H1 (cell line): ENCODE results near the gene PPP2R3A. TPM values are rescaled to one million over a fixed set of nuclear protein-coding genes. Genes with fewer than 3 reads are reported as not detected.

Experiments
- CTCF ChIA-PET: fragments of 300-600 bp; sonication (Branson Sonifier 250); formaldehyde crosslinking; loops from one replicate; lab custom pipeline; 2021; ENCODE audit not compliant: partially characterized antibody; lab: Charles Lee
- POLR2A ChIA-PET: fragments of 300-600 bp; sonication (Branson Sonifier 250); formaldehyde crosslinking; loops from one replicate; lab custom pipeline; 2021; ENCODE audit warnings: inconsistent platforms; ENCODE audit not compliant: partially characterized antibody; lab: Charles Lee
- DNase-seq, 2 experiments: peaks; one replicate each; pipeline versions ENCODE4 v3.0.0 to v3.0.0-alpha.2; 2010 to 2022; ENCODE audit warnings: low spot score in 2 of 2, low read depth in 1 of 2, mixed read lengths in 1 of 2
- FAIRE-seq: peaks from 2 replicates; lab custom pipeline; 2011; peaks lifted over from hg19 to GRCh38; lab: Jason Lieb, UNC
- H2AFZ ChIP-seq: 2 replicates; pipeline ENCODE4 v1.8.1; 2012; ENCODE audit warnings: low read length, inconsistent platforms
- H2AK5ac ChIP-seq: 2 replicates; pipeline ENCODE4 v1.6.1; 2013; ENCODE audit warnings: low read depth, low read length
- H2BK120ac ChIP-seq: replicated peaks from 2 replicates; pipeline ENCODE3; 2013; ENCODE audit warnings: low read depth, low read length, inconsistent platforms
- H2BK12ac ChIP-seq: 2 replicates; pipeline ENCODE4 v1.6.1; 2013; ENCODE audit warnings: low read depth, low read length
- H2BK15ac ChIP-seq: 2 replicates; pipeline ENCODE4 v1.6.1; 2013; ENCODE audit warnings: low read length
- H2BK20ac ChIP-seq: 2 replicates; pipeline ENCODE4 v1.6.1; 2013; ENCODE audit warnings: low read length
- H2BK5ac ChIP-seq: 2 replicates; pipeline ENCODE4 v1.6.1; 2013; ENCODE audit warnings: low read depth, low read length
- H3K14ac ChIP-seq: 2 replicates; pipeline ENCODE4 v1.6.1; 2013; ENCODE audit warnings: inconsistent platforms; ENCODE audit not compliant: insufficient read length
- H3K18ac ChIP-seq: 2 replicates; pipeline ENCODE4 v1.6.1; 2013; ENCODE audit warnings: low read length; ENCODE audit errors: extremely low read depth
- H3K23ac ChIP-seq: 2 replicates; pipeline ENCODE4 v1.6.1; 2013; ENCODE audit warnings: inconsistent platforms; ENCODE audit not compliant: insufficient read length
- H3K23me2 ChIP-seq: 2 replicates; pipeline ENCODE4 v1.6.1; 2013; ENCODE audit warnings: low read depth, low read length
- H3K27ac ChIP-seq: 2 replicates; pipeline ENCODE4 v1.6.1; 2011; ENCODE audit warnings: low read depth, low read length, inconsistent platforms
- H3K27me3 ChIP-seq, 4 experiments: replicated peaks in 1 of 4; 1 replicate in 1 of 4; 2 replicates in 3 of 4; pipeline versions ENCODE4 v1.6.1 to v1.8.1; 2011 to 2013; ENCODE audit warnings: low read length in 3 of 4, mild to moderate bottlenecking in 3 of 4, inconsistent platforms in 2 of 4, mixed read lengths in 2 of 4, moderate library complexity in 1 of 4; ENCODE audit not compliant: control insufficient read depth in 3 of 4, insufficient read depth in 3 of 4; ENCODE audit errors: extremely low read depth in 1 of 4
- H3K36me3 ChIP-seq, 4 experiments: 2 replicates each; pipeline versions ENCODE4 v1.6.1 to v1.8.1; 2011 to 2013; ENCODE audit warnings: mild to moderate bottlenecking in 4 of 4, low read length in 3 of 4, moderate library complexity in 2 of 4, control low read depth in 1 of 4, inconsistent platforms in 1 of 4; ENCODE audit not compliant: insufficient read depth in 4 of 4, control insufficient read depth in 2 of 4
- H3K4ac ChIP-seq: replicated peaks from 2 replicates; pipeline ENCODE3; 2013; ENCODE audit warnings: low read length, low read depth, mixed read lengths, inconsistent platforms; ENCODE audit not compliant: insufficient read length
- H3K4me1 ChIP-seq, 4 experiments: replicated peaks in 1 of 4; 1 replicate in 1 of 4; 2 replicates in 3 of 4; pipeline versions ENCODE4 v1.6.1 to v1.8.1; 2011 to 2013; ENCODE audit warnings: low read length in 3 of 4, inconsistent platforms in 2 of 4, mixed read lengths in 1 of 4; ENCODE audit not compliant: insufficient read depth in 4 of 4, control insufficient read depth in 3 of 4
- H3K4me2 ChIP-seq, 2 experiments: 2 replicates each; pipeline versions ENCODE4 v1.6.1 to v1.8.1; 2011 to 2013; ENCODE audit warnings: low read depth in 2 of 2, low read length in 2 of 2, control low read depth in 1 of 2, inconsistent platforms in 1 of 2, mild to moderate bottlenecking in 1 of 2; ENCODE audit not compliant: insufficient read depth in 1 of 2
- H3K4me3 ChIP-seq, 4 experiments: fragments of 200-600, 300-600 bp in 1 of 4; sonication (generic), shearing (Covaris generic), sonication (Bioruptor Twin) in 1 of 4; 2 replicates each; pipeline versions ENCODE4 v1.5.1 to v1.8.1; 2011 to 2016; ENCODE audit warnings: low read length in 4 of 4, low read depth in 3 of 4, control low read depth in 2 of 4, inconsistent platforms in 2 of 4, mild to moderate bottlenecking in 2 of 4, mixed read lengths in 1 of 4, moderate library complexity in 1 of 4; ENCODE audit not compliant: insufficient read depth in 2 of 4; ENCODE audit errors: extremely low read depth in 1 of 4
- H3K56ac ChIP-seq: replicated peaks from 2 replicates; pipeline ENCODE3; 2013; ENCODE audit warnings: low read depth, mild to moderate bottlenecking, mixed read lengths, low read length, inconsistent platforms; ENCODE audit not compliant: insufficient read length
- H3K79me1 ChIP-seq: 2 replicates; pipeline ENCODE4 v1.6.1; 2013; ENCODE audit warnings: low read depth, low read length, control low read depth
- H3K79me2 ChIP-seq, 2 experiments: 2 replicates each; pipeline versions ENCODE4 v1.6.1 to v1.8.1; 2012 to 2013; ENCODE audit warnings: low read length in 2 of 2, mild to moderate bottlenecking in 2 of 2, inconsistent platforms in 1 of 2; ENCODE audit not compliant: insufficient read depth in 2 of 2, control insufficient read depth in 1 of 2
- H3K9ac ChIP-seq, 4 experiments: replicated peaks in 1 of 4; 1 replicate in 1 of 4; 2 replicates in 3 of 4; pipeline versions ENCODE4 v1.6.1 to v1.8.1; 2011 to 2013; ENCODE audit warnings: low read depth in 3 of 4, low read length in 3 of 4, control low read depth in 2 of 4, mild to moderate bottlenecking in 2 of 4, moderate library complexity in 2 of 4, inconsistent platforms in 1 of 4; ENCODE audit errors: extremely low read depth in 1 of 4
- H3K9me3 ChIP-seq, 2 experiments: 2 replicates each; pipeline versions ENCODE4 v1.6.1 to v1.8.1; 2012 to 2013; ENCODE audit warnings: mild to moderate bottlenecking in 2 of 2, moderate library complexity in 2 of 2, control low read depth in 1 of 2, inconsistent platforms in 1 of 2, low read depth in 1 of 2, low read length in 1 of 2, mixed read lengths in 1 of 2; ENCODE audit not compliant: insufficient read depth in 2 of 2
- H4K20me1 ChIP-seq, 2 experiments: replicated peaks in 1 of 2; 2 replicates each; pipeline versions ENCODE3 to v1.8.1; 2011 to 2013; ENCODE audit warnings: inconsistent platforms in 2 of 2, low read length in 2 of 2, mild to moderate bottlenecking in 1 of 2; ENCODE audit not compliant: insufficient read depth in 2 of 2, control insufficient read depth in 1 of 2
- H4K5ac ChIP-seq: 2 replicates; pipeline ENCODE4 v1.6.1; 2013; ENCODE audit warnings: low read length, low read depth, mixed read lengths, inconsistent platforms; ENCODE audit not compliant: insufficient read length
- H4K8ac ChIP-seq: 2 replicates; pipeline ENCODE4 v1.8.0; 2013; ENCODE audit warnings: mild to moderate bottlenecking, moderate library complexity, low read length, inconsistent platforms; ENCODE audit not compliant: insufficient read depth; ENCODE audit errors: extremely low read depth
- H4K91ac ChIP-seq: replicated peaks from 2 replicates; pipeline ENCODE3; 2013; ENCODE audit warnings: low read length, mixed read lengths, inconsistent platforms; ENCODE audit not compliant: insufficient read length
- NRF1 ChIP-seq: IDR thresholded peaks from 2 replicates; pipeline ENCODE4 v1.6.1; 2011; ENCODE audit warnings: mild to moderate bottlenecking, low read depth, low read length, improper control_type of control experiment
- WGBS, 2 experiments: shearing (Covaris generic) in 1 of 2; methylation state at CpG; one replicate each; pipeline versions ENCODE4 v1.1.6 to v1.1.7; 2013 to 2015; ENCODE audit warnings: low lambda C conversion rate in 2 of 2, mixed read lengths in 2 of 2, inconsistent platforms in 1 of 2, low coverage in 1 of 2, missing lambda C conversion rate in 1 of 2; ENCODE audit not compliant: insufficient replicate concordance in 2 of 2, insufficient coverage in 1 of 2, insufficient read length in 1 of 2; ENCODE audit errors: extremely low coverage in 1 of 2, missing lambda C conversion rate in 1 of 2; 5-methylcytosine and 5-hydroxymethylcytosine counted together
- long read RNA-seq, 2 experiments: library from RNA in 1 of 2; library from capped mRNA in 1 of 2; stranded (forward); transcript quantifications; one replicate each; pipeline ENCODE4 v2.0.0, GENCODE V29; 2021; ENCODE audit warnings: inconsistent platforms in 1 of 2
- polyA minus RNA-seq, 3 experiments: library from RNA; depleted of rRNA, polyadenylated mRNA; stranded (reverse); fragments of >200 nt; gene quantifications; 1 replicate in 2 of 3; 2 replicates in 1 of 3; pipeline ENCODE4 v1.2.3, GENCODE V29; 2011
- polyA plus RNA-seq, 7 experiments: library from polyadenylated mRNA; depleted of rRNA in 3 of 7; stranded (reverse) in 5 of 7; unstranded in 2 of 7; fragments of >200 nt in 5 of 7; fragments of 200-250 nt in 2 of 7; gene quantifications; 1 replicate in 5 of 7; 2 replicates in 1 of 7; 4 replicates in 1 of 7; pipeline versions ENCODE4 v1.2.1 to v1.2.3, GENCODE V29; 2011 to 2013; ENCODE audit warnings: missing spikeins in 2 of 7, mixed read lengths in 2 of 7
- total RNA-seq: library from RNA; stranded (reverse); fragmentation: NEBNext Ultra II Directional; extraction: Animal tissue kit (Norgen Biotek cat#: 25700); gene quantifications from 2 replicates; pipeline ENCODE4 v1.2.1, GENCODE V29; 2021

The PPP2R3A gene, protein sequence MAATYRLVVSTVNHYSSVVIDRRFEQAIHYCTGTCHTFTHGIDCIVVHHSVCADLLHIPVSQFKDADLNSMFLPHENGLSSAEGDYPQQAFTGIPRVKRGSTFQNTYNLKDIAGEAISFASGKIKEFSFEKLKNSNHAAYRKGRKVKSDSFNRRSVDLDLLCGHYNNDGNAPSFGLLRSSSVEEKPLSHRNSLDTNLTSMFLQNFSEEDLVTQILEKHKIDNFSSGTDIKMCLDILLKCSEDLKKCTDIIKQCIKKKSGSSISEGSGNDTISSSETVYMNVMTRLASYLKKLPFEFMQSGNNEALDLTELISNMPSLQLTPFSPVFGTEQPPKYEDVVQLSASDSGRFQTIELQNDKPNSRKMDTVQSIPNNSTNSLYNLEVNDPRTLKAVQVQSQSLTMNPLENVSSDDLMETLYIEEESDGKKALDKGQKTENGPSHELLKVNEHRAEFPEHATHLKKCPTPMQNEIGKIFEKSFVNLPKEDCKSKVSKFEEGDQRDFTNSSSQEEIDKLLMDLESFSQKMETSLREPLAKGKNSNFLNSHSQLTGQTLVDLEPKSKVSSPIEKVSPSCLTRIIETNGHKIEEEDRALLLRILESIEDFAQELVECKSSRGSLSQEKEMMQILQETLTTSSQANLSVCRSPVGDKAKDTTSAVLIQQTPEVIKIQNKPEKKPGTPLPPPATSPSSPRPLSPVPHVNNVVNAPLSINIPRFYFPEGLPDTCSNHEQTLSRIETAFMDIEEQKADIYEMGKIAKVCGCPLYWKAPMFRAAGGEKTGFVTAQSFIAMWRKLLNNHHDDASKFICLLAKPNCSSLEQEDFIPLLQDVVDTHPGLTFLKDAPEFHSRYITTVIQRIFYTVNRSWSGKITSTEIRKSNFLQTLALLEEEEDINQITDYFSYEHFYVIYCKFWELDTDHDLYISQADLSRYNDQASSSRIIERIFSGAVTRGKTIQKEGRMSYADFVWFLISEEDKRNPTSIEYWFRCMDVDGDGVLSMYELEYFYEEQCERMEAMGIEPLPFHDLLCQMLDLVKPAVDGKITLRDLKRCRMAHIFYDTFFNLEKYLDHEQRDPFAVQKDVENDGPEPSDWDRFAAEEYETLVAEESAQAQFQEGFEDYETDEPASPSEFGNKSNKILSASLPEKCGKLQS (N-terminal part only)
- 14.0 and 15.2 TPM in 2 replicates for total RNA-seq
- 2.9 and 4.1 TPM in 2 replicates for polyA plus RNA-seq (2011; rRNA removed)
- 5.1 TPM for polyA plus RNA-seq (2011; cell fraction: cytosol; rRNA removed)
- 7.8 TPM for polyA plus RNA-seq (2011; cell fraction: nucleus; rRNA removed)
- 7.0 to 10.9 TPM (median 8.4 TPM) in 4 replicates for polyA plus RNA-seq (2012, experiment 1 of 2)
- 0.41 TPM for polyA plus RNA-seq (2012, experiment 2 of 2)
- 8.2 TPM for polyA plus RNA-seq (2013, experiment 1 of 2)
- 7.4 TPM for polyA plus RNA-seq (2013, experiment 2 of 2)
- 35.0 and 41.2 TPM in 2 replicates for polyA minus RNA-seq (2011; rRNA and poly(A)+ RNA removed)
- 11.2 TPM for polyA minus RNA-seq (2011; cell fraction: cytosol; rRNA and poly(A)+ RNA removed)
- 45.9 TPM for polyA minus RNA-seq (2011; cell fraction: nucleus; rRNA and poly(A)+ RNA removed)
- long read RNA-seq, experiment 1, full-length matches to known transcripts = 1 of 6 reads
- long read RNA-seq, experiment 1, partial matches to known transcripts = 3 of 6 reads
- long read RNA-seq, experiment 1, other reads (novel, unspliced or antisense) = 2 of 6 reads
- long read RNA-seq, experiment 2, partial matches to known transcripts = 4 of 5 reads
- long read RNA-seq, experiment 2, other reads (novel, unspliced or antisense) = 1 of 5 reads

DNA sequence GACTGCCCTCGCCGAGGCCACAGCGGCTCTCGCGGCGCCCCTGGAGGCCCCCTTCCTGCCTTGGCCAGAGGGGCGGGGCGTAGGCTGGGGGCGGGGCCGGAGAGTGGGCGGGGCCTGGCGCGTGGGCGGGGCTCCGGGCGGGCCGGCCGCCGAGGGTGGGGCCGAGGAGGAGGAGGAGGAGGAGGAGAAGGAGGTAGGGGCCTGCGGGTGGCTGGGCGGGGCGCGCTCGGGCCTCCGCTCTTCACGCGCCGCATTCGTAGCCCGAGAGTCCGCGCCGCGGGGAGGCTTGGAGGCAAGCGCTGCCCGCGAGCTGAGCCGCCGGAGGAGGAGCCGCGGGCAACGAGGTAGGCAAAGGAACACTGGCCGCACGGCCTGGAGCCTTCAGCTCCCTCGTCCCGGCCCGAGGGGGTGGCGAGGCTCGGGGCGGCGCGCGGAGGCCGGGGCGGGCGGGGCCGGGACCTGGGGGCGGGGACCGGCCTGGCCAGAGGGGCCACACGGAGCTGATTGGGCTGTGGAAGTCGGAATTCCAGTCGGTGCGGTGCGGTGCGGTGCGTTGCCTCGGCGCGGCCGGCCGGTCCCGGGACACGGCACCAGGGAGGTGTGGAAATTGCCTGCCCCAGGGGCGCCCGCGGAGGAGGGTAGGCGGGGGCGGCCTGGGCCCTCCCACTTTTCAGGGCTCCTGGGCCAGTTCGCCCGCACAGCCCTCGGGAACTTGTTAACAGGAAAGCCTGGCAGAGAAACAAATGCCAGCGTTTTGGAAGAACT is at the start of gene PPP2R3A:
PPP2R3A (plus strand) TSS at position 223 of the 765 bp plus-strand sequence. CDS start 35,771 bp downstream, outside the sequence.
- no peaks in the 10 kb centered on the region; a peak in 1 of 8 replicates for H3K36me3 ChIP-seq
- no peak within 1 kb of the TSS for H2BK120ac ChIP-seq
- H3K4me1 ChIP-seq = peaks cover 10 to 25% (median 16%) of the 10 kb centered on the region in 4 experiments; a peak in 6 of 7 replicates
- 0 out of 2 replicates have a peak, but pooled peaks cover 3% of the 10 kb centered on the region for H3K79me1 ChIP-seq
- H2AK5ac ChIP-seq = no peak within 1 kb of the TSS
- peak within 1 kb of the TSS; percentile 84 for H4K5ac ChIP-seq
- peak within 1 kb of the TSS; percentile 57 for H4K91ac ChIP-seq
- H2BK5ac ChIP-seq = peak within 1 kb of the TSS; percentile 91
- 0 out of 2 replicates have a peak within 1 kb of the TSS, but pooled peaks have one; percentile 87 for H2AFZ ChIP-seq
- peak within 1 kb of the TSS; percentile 32 for H3K56ac ChIP-seq
- H3K27me3 ChIP-seq = no peaks in the 10 kb centered on the region
- H3K27ac ChIP-seq = peak within 1 kb of the TSS; percentile 71
- H3K14ac ChIP-seq = no peak within 1 kb of the TSS
- peak within 1 kb of the TSS; percentile 90; the same call in 1 of the 2 replicates for H2BK12ac ChIP-seq
- peak within 1 kb of the TSS; percentile 62 to 84 (median 78) for H3K4me3 ChIP-seq
- peak within 1 kb of the TSS; percentile 71 to 89 (median 81) for H3K9ac ChIP-seq
- H4K8ac ChIP-seq = peak within 1 kb of the TSS; percentile 87; the same call in 1 of the 2 replicates
- CTCF ChIA-PET = interaction anchor here (1.4 to 3.0 kb wide), 2 partner anchors 14 to 77 kb away, joined by 3 to 22 read pairs; no protein-coding TSS in a partner anchor
- H3K23me2 ChIP-seq = peaks cover 9% of the 10 kb centered on the region; the same call in 1 of the 2 replicates
- H3K4me2 ChIP-seq = peak within 1 kb of the TSS; percentile 67 to 76
- no peak for FAIRE-seq
- H3K79me2 ChIP-seq = peaks cover 0 to 38% of the 10 kb centered on the region in 2 experiments; a peak in 3 of 4 replicates
- no peak within 1 kb of the TSS for H3K23ac ChIP-seq
- peaks cover 0 to 2% of the 10 kb centered on the region in 2 experiments for H4K20me1 ChIP-seq
- H3K9me3 ChIP-seq = 0 out of 4 replicates have a peak, but pooled peaks cover 0 to 3% of the 10 kb centered on the region in 2 experiments
- no peak within 1 kb of the TSS for H3K4ac ChIP-seq
- no peak within 1 kb of the TSS for H2BK20ac ChIP-seq
- POLR2A ChIA-PET = interaction anchor here (0.7 to 2.3 kb wide), 9 partner anchors 9 to 285 kb away, joined by 3 to 10 read pairs (median 4); partner anchors contain the start of gene PCCB
- peak within 1 kb of the TSS; percentile 75; the same call in 1 of the 2 replicates for H3K18ac ChIP-seq
- no peak within 1 kb of the TSS for H2BK15ac ChIP-seq
- WGBS, 2 experiments = 3% methylated on average over 17 of the region's 83 CpGs; no CpG with 5 or more reads in 1 of the 2 experiments
- DNase-seq = peak; percentile 62 to 93
- no peak for TF ChIP-seq NRF1
